Measurements from ENCODE around the gene AIF1. TPM values are rescaled to one million over a fixed set of nuclear protein-coding genes. Genes with fewer than 3 reads are reported as not detected.
"Not testable (repeated sequence)": the region's sequence is repeated elsewhere in the genome, so short reads cannot be mapped to it uniquely, and the experiment has no call there.

Gene AIF1
- total RNA-seq, 1 experiment from 2014 or later, result not detected

- peak; percentile 77 for DNase-seq (ENCODE audit: low read depth)
These were observed 34.1 kb upstream of the AIF1 start for GRCh38 chr6:31580807-31581433.

GRCh38 chr6:31581434-31582229 is 33.4 kb upstream of the AIF1 start:
- DNase-seq (ENCODE audit: low read depth), result no peak

DNA sequence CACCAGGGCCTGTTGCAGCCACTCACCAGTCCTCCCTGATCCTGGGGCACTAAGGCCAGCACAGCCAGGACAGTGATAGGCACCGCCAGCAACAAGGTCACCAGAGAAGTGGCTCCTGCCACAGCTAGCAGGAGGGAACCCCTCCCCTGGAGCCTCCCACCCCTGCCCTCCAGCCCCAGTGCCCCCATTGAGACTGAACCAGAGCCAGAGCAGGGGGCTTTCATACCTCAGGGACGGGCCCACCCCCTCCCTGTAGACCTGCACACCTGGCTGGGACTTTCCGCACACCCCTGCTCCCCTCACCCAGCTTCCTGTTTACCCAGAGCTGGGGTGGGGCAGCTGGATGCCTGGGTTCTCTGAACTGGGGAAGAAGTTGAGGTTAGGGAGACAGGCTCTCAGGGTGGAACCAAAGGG is 32.8 kb upstream of the AIF1 start, which contains the start of gene LTB:
Gene LTB (minus strand): TSS at position 195 of the 414 bp plus-strand sequence. CDS start 7 bp downstream, at position 188.
- no peak for DNase-seq (ENCODE audit: low read depth)

DNA sequence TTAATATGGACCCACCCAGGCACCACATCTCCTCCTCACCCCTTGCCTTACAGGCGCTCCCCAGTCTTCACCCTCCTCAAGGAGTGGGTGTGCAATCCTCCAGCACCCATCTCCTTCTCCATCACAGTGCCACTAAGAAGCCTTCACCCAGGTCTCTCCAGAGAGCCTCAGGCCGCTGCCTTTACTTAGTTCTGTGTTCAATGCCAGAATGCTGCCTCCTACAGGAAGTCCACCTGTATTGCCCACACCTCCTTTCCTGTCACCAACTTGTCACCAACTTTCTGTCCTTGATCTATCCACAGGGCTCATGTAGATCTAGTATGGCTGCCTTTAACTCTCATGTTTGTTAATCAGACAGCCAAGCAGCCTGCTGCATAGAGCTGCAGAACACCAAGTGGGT is 29.5 kb upstream of the AIF1 start:
- peak; percentile 35 for DNase-seq (ENCODE audit: low read depth)

GRCh38 chr6:31586008-31586407 is 29.0 kb upstream of the AIF1 start, which contains the start of gene LST1:
LST1 (plus strand) TSS chr6:31586277; CDS start chr6:31587300, 1,023 bp downstream.
- no peak for DNase-seq (ENCODE audit: low read depth)

GRCh38 chr6:31586599-31587281 is 28.3 kb upstream of the AIF1 start:
- no peak for DNase-seq (ENCODE audit: low read depth)

DNA sequence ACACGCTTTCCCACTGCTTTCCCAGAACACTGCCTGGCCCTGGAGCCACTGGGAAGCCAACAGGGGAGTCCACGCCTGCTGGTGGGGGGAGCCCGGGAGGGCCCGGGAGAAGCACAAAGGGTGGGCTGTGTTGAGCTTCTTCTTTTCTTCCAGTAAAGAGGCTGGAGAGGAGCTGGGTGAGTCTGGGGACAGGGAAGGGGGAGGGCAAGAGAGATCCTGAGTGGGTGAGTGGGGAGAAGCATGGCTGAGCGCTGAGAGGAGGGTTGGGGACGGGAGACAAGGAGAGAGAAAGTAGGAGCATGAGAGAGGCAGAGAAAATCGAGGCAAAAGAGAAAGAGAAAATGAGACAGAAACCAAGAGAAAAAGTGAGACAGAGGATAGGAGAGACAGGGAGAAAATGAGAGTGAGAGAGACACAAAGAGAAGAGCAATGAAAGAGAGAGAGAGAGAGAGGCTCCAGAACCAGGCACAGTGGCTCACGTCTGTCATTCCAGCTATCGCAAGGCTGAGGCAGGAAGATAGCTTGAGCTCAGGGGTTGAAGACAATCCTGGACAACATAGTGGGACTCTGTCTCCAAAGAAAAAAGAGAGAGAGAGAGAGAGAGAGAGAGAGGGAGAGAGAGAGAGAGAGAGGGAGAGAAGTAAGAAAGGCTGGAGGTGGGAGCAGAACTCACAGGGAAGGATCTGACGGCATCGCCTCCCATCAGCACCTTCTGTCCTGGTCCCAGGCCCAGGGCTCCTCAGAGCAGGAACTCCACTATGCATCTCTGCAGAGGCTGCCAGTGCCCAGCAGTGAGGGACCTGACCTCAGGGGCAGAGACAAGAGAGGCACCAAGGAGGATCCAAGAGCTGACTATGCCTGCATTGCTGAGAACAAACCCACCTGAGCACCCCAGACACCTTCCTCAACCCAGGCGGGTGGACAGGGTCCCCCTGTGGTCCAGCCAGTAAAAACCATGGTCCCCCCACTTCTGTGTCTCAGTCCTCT is 26.9 kb upstream of the AIF1 start:
- no peak for DNase-seq (ENCODE audit: low read depth)

- peak; percentile 34 for DNase-seq (ENCODE audit: low read depth)
These were observed 26.0 kb upstream of the AIF1 start for GRCh38 chr6:31588871-31589650.

DNA sequence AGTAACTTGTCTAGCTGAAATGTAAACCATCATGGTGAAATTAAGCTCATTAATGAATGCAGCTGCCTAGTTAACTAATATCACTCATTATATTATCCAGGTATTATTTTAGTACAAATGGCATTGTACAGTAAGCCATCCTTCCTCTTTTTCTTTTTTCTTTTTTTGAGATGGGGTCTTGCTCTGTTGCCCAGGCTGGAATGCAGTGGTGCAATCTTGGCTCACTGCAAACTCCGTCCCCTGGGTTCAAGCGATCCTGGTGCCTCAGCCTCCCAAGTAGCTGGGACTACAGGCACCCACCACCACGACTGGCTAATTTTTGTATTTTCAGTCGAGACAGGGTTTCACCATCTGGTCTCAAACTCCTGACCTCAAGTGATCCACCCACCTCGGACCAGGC is 24.3 kb upstream of the AIF1 start:
- not testable (repeated sequence) for DNase-seq (ENCODE audit: low read depth)

DNA sequence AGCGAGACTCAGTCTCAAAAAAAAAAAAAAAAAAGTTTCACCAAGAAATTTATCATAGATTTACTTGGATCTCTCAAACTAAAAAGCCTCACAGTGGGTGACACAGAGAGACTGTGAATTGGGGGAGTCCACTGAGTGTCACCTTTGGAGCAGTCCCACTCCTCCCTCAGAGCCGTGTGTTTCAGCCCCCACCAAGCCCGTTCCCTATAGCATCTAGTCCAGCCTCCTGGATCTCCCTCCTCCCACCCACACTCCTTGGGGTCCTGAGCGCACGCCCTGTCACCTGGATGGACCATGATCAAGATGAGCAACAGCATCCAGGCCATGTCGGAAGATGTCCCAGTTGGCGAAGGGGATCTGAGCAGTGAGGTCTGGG is 22.6 kb upstream of the AIF1 start:
- no peak for DNase-seq (ENCODE audit: low read depth)

GRCh38 chr6:31597006-31597405 is 18.0 kb upstream of the AIF1 start:
- DNase-seq (ENCODE audit: low read depth), result peak; percentile 59

DNA sequence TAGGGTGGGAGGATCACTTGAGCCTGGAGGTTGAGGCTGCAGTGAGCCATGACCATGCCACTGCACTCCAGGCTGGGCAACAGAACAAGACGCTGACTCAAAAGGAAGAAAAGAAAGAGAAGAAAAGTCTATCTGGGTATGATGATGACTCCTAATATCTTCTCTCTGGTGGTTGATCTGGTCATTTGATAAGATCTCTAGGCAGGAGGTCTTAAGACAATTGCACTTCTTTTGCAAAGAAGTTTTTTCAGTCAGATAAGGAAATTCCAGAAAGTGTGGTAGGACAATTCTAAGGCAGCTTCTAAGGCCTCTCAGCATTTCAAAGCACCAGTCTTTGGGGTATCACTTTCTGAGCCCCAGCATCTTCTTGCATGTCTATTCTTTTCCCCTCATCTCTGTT is 7.7 kb upstream of the AIF1 start:
- DNase-seq (ENCODE audit: low read depth), result no peak

DNA sequence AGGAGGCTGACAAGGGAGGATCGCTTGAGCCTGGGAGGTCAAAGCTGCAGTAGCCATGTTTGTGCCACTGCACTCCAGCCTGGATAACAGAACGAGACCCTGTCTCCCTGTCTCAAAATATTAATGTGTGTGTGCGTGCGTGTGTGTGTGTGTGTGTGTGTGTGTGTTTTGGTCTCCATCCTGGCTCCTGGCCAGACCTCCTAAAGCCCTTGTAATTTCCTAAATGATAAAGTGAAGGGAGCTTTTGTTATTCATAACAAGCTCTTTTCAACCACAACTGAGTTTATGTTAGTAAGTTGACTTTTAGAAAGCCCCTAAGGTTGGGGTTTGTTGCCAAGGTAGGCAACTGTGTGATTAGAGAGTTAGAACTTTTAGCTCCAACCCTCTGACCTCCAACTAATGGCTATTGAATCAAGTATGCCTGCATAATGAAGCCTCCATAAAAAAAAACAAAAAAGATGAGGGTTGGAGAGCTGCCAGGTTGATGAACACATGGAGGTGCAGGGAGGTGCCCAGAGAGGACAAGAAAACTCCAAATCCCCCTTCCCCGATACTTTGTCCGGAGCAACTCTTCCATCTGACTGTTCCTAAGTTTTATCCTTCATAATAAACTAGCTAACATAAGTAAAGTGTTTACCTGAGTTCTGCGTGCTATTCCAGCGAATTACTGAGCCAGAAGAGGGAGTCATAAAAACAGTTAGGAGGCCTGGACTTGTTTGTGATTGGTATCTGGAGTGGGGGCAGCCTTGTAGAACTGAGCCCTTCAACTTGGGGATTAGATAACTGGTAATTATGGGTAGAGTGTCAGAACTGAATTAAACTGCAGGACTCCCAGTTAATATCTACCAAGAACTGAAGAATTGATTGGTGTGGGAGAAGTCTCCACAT is 5.3 kb upstream of the AIF1 start:
- DNase-seq (ENCODE audit: low read depth), result no peak

- DNase-seq (ENCODE audit: low read depth), result no peak
These were observed 4.1 kb upstream of the AIF1 start for GRCh38 chr6:31610968-31611367.

DNA sequence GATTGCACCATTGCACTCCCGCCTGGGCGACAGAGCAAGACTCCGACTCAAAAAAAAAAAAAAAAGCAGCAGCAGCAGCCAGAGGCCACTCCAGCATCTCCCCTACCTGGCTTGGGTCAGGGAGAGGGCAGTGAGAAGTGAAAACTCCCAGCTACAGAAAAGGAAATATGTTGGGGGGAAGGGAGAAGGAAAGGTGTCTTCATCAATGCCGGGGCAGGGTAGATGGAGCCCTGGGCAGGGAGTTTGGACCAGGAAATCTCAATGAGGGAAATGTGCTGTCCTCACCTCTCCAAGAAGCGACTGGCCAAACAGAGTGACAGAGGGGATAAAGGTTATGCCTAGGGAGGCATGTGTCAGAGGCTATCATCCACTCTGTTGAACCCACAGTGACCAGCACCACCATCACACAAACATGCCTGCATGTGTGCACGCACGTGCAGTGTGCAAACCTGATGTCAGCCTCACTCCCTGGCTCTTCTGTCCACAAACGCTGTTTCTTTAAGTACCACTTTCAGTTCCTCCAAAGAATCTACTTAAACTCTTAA is 887 bp upstream of the AIF1 start:
- no peak for DNase-seq (ENCODE audit: low read depth)

DNA sequence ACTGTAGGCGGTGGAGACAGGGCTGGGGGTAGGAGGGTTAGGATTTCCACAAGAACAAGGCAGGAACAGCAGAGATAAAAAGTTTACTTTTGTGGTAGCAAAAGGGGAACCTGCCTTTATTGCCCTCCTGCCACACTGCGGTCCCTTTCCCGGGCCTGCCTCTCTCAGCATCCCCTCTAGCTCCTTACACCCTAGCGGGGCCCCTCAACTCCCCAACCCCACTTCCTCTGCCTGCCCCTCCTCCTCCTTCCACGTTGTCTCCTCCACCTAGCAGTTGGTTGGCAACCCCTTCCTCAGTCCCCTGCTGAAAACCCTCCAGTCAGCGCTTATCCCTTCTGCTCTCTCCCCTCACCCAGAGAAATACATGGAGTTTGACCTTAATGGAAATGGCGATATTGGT is 714 bp downstream of the AIF1 start:
- DNase-seq (ENCODE audit: low read depth), result no peak

- no peak for DNase-seq (ENCODE audit: low read depth)
These were observed 2.0 kb downstream of the AIF1 start for GRCh38 chr6:31617010-31617409.

DNA sequence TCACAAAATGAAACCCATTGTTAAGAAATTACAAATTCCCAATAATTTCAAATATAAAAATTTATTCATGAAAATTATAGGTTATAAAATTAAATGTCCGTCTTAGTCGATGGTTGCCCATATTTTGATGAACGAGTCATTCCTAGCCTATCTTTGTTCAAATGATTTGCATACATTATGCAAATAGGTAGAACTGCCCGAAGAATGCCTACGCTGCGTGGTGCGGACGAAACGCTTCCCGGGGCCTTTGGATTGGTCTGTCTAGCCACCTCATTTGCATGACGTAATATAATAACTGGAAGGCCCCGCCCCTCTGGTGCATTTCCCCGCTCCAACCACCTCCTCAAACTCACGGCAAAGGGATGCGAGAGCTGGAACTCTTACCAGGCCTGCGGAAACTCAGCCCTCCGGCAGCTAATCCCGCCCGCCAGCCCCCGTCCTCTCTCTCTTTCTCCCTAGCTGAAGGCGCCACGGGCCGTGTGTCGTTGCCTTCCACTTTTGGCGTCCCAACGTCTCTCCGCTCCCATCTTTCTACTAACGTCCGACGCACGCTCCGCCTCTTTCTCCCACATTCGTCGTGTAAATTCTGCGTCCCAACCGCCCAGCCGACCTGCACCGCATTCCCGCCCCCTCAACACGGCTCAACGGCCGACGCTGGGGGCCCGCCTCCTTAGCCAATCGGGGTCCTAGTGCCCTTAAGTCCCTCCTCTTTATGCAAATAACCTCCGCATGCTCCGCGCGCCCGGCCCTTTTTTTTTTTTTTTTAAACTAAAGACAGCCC is 5.0 kb downstream of the AIF1 start:
- peak; percentile 100 for DNase-seq (ENCODE audit: low read depth)
